ENCODE measurements around the gene STK39. TPM values are rescaled to one million over a fixed set of nuclear protein-coding genes. Genes with fewer than 3 reads are reported as not detected.

Gene STK39
- polyA plus RNA-seq, 2 of the 4 experiments (the other 2 are of a cell fraction): 14.2 to 27.2 TPM

- TF ChIP-seq FOSL2 (IDR thresholded peaks at IDR 0.05) (no peak), FOSL2 (CRISPR knock-in tag; IDR thresholded peaks at IDR 0.05) (no peak), MAX (IDR thresholded peaks at IDR 0.05) (no peak), SMC3 (IDR thresholded peaks at IDR 0.05) (no peak), MAFK (IDR thresholded peaks at IDR 0.05; ENCODE audit: partially characterized antibody) (no peak), CBX2 (IDR thresholded peaks at IDR 0.05; ENCODE audit: borderline replicate concordance, low read depth) (no peak), E2F6 (IDR thresholded peaks at IDR 0.05; ENCODE audit: borderline replicate concordance, low read depth) (no peak), GATA3 (IDR thresholded peaks at IDR 0.05; ENCODE audit: borderline replicate concordance) (no peak)
Measured at GRCh38 chr2:168222088-168222487, 25.3 kb downstream of the STK39 start (continued).

GRCh38 chr2:168220965-168221819, 26.2 kb downstream of the STK39 start:
- ChIA-PET POLR2A (no interaction called here), CTCF (no interaction called here)
- no peak overlapping the region for H3K4me3 ChIP-seq
- H3K4me1 ChIP-seq: 0 out of 3 replicates have a peak, but pooled peaks cover 6% of the 10 kb centered on the region
- DNase-seq (ENCODE audit: low read depth in 1 of 2, low spot score in 1 of 2): no peak
- 82% methylated on average over 11 of the region's 11 CpGs for WGBS (ENCODE audit: missing lambda C conversion rate)
- H3K9me3 ChIP-seq: no peaks in the 10 kb centered on the region
- ATAC-seq: no peak
- H3K4me2 ChIP-seq: no peak overlapping the region
- TF ChIP-seq HEYL (CRISPR knock-in tag; IDR thresholded peaks at IDR 0.05) (no peak), E2F6 (IDR thresholded peaks at IDR 0.05; ENCODE audit: borderline replicate concordance, low read depth) (no peak), RAD21 (conservative IDR thresholded peaks at IDR 0.05 in 1 of 2, IDR thresholded peaks at IDR 0.05 in 1 of 2) (no peak), NPAS2 (CRISPR knock-in tag; IDR thresholded peaks at IDR 0.05; ENCODE audit: borderline replicate concordance) (no peak), HOXA7 (CRISPR knock-in tag; IDR thresholded peaks at IDR 0.05) (no peak), EHF (CRISPR knock-in tag; IDR thresholded peaks at IDR 0.05) (no peak)
- H3K27ac ChIP-seq: no peak overlapping the region
- no peak for FAIRE-seq

DNA sequence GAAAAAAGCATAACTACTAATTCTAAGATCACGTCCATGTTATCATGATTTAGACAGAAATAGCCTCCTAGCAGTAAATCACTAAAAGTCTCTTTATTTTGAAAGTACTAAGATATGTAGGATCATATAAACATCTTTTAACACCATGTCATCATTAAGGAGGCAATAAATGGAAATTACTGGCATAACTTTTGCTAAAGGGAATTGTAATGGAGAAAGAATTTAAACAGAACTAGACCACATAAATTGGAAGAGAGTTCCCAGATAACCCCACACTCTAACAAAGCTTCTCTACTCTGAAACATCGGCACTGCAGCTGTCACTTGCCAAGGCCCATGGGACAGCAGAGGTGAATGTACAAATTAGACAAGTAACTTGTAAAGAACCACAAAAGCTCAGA, 29.5 kb downstream of the STK39 start:
- CTCF ChIA-PET: no interaction called here
- POLR2A ChIA-PET: no interaction called here
- H3K4me3 ChIP-seq: no peak overlapping the region
- DNase-seq (ENCODE audit: low read depth in 1 of 2, low spot score in 1 of 2): no peak
- no peak for FAIRE-seq
- H3K9me3 ChIP-seq: no peaks in the 10 kb centered on the region
- WGBS (ENCODE audit: missing lambda C conversion rate): 93% methylated on average over 2 of the region's 2 CpGs
- 0 out of 3 replicates have a peak, but pooled peaks cover 6% of the 10 kb centered on the region for H3K4me1 ChIP-seq
- H3K27ac ChIP-seq: no peak overlapping the region
- TF ChIP-seq FOSB (CRISPR knock-in tag; IDR thresholded peaks at IDR 0.05) (no peak), EHF (CRISPR knock-in tag; IDR thresholded peaks at IDR 0.05) (no peak), EP300 (IDR thresholded peaks at IDR 0.05) (no peak), PHF8 (IDR thresholded peaks at IDR 0.05; ENCODE audit: borderline replicate concordance, low read depth) (no peak), NFE2L2 (conservative IDR thresholded peaks at IDR 0.05; ENCODE audit: low read length) (no peak), ZSCAN20 (CRISPR knock-in tag; IDR thresholded peaks at IDR 0.05) (no peak), BHLHE40 (IDR thresholded peaks at IDR 0.05; ENCODE audit: low read depth, low read length) (no peak), MAZ (IDR thresholded peaks at IDR 0.05; ENCODE audit: borderline replicate concordance, low read depth, low read length) (no peak), NR3C1 (IDR thresholded peaks at IDR 0.05) (no peak), MAFK (IDR thresholded peaks at IDR 0.05; ENCODE audit: partially characterized antibody) (no peak), ZNF302 (CRISPR knock-in tag; IDR thresholded peaks at IDR 0.05) (no peak)
- TF ChIP-seq, protein P1, sequence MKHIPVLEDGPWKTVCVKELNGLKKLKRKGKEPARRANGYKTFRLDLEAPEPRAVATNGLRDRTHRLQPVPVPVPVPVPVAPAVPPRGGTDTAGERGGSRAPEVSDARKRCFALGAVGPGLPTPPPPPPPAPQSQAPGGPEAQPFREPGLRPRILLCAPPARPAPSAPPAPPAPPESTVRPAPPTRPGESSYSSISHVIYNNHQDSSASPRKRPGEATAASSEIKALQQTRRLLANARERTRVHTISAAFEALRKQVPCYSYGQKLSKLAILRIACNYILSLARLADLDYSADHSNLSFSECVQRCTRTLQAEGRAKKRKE (CRISPR knock-in tag; IDR thresholded peaks at IDR 0.05; ENCODE audit: low read depth): no peak
- TF ChIP-seq, protein P2, sequence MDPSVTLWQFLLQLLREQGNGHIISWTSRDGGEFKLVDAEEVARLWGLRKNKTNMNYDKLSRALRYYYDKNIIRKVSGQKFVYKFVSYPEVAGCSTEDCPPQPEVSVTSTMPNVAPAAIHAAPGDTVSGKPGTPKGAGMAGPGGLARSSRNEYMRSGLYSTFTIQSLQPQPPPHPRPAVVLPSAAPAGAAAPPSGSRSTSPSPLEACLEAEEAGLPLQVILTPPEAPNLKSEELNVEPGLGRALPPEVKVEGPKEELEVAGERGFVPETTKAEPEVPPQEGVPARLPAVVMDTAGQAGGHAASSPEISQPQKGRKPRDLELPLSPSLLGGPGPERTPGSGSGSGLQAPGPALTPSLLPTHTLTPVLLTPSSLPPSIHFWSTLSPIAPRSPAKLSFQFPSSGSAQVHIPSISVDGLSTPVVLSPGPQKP (IDR thresholded peaks at IDR 0.05; ENCODE audit: low read depth, low read length): no peak
- no peak overlapping the region for H3K4me2 ChIP-seq
- no peak for ATAC-seq

Data from A549 (cell line).